GM18508 (cell line): ENCODE results near the gene DAP.

Experiments used
- ATAC-seq: cut with Tn5 transposase; IDR thresholded peaks from one replicate; pipeline ENCODE4 v1.9.1; 2021; ENCODE audit warnings: moderate number of reproducible peaks; ENCODE audit not compliant: insufficient read depth, unreplicated experiment

DAP gene

DNA sequence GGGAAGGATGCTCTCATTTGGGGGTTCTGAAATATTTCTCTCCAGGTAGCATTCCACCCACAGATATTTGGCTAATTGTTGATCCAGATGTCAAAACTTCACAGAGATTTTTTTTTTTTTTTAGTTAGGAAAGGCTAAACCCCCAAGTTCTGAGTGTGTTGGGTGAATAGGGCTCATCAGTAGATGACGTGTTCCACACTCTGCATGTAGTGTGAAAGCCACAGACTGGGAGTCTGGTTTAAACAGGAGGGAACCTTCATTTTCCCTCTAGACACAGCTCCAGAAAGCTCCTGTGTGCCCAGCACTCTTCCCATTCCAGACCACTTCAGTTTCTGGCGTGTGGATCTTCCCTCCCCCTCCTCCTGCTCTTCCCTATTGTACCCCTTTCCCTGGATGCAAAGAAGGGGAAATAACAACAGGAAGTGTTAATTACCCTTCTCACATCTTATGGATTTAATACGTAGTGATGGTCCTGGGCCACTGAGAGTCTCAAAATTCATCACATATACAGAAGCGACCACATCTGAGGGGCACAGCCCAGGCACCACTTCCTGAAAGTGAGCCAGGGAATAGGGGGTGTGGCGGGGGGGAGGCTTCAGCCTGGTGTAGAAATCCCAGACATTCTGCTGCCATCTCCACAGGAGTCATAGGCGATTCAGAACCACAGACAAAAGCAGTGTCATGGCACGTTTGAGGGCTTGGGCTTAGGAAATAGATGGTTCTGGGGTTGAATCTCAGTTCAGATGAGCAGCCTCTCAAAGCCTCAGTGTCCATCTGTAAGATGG is 65.1 kb downstream of the DAP start:
- no peak for ATAC-seq

DNA sequence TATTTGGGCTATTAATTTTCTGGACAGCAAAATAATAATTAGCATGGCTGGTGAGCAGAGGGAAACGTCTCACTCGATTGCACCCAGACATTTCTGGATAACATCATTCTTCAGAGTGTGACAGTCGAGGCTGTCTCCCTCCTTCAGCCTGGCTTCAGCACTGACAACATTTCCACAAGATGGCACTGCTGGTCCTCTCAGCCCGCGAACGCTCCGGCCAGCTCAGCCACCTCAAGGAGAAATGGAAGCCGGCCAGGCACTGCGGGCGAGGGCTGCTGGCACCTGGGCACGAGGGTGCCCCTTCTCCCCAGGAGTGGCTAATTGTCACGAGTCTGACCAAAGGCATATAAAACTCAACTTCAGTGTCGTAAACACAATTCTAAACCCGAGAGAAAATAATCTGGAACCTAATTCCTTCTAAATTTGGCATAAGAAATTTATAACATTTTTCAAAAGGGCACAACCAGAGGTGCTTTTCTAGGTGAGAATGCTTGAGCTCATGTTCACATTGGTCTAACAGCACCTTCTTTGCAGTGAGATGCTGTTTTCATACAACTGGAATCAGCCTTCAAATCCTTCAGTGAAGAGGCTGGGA is 65.9 kb downstream of the DAP start:
- ATAC-seq = no peak

DNA sequence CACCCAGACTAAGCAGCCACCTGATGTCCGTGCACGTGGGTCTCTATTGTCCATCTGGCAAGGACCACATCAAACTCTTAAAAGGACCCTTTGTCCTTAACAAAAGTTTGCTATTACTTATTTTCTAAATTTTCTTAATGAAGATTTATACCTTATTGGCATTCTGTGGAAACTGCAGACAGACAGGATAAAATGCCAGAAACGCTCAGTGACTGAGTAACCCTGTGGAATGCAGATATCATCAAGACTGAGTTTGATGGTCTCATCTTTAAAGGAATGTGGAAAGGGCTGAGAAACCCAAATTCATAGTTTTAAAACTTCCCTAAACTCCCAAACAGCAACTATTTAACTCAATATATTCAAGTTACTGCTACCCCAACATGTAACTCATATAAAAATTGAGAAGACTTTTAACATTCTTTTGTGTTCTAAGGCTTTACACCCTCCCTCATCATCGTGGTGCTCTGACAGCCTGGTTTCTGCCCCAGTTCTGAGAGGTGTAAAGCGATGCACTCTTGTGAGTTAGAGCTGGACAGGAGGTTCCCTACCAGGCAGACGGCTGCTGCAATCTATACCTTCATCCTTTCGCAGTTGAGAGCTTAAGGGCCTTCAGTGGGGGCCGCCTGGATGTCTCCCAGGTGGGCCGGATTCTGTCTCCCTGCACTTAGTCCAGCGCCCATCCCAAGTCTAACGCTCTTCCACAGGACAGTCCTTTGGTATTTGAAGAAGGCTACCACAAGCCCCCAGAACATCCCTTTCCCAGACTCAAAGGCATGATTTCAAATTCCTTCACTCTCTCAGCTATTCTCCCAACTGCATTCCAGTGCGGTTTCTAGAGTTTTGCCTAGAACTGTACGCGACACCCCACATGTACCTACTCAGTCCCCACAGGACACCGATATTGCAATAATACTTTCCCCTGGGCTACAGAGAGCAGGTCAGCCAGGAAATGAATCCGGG is 68.9 kb downstream of the DAP start:
- no peak for ATAC-seq

DNA sequence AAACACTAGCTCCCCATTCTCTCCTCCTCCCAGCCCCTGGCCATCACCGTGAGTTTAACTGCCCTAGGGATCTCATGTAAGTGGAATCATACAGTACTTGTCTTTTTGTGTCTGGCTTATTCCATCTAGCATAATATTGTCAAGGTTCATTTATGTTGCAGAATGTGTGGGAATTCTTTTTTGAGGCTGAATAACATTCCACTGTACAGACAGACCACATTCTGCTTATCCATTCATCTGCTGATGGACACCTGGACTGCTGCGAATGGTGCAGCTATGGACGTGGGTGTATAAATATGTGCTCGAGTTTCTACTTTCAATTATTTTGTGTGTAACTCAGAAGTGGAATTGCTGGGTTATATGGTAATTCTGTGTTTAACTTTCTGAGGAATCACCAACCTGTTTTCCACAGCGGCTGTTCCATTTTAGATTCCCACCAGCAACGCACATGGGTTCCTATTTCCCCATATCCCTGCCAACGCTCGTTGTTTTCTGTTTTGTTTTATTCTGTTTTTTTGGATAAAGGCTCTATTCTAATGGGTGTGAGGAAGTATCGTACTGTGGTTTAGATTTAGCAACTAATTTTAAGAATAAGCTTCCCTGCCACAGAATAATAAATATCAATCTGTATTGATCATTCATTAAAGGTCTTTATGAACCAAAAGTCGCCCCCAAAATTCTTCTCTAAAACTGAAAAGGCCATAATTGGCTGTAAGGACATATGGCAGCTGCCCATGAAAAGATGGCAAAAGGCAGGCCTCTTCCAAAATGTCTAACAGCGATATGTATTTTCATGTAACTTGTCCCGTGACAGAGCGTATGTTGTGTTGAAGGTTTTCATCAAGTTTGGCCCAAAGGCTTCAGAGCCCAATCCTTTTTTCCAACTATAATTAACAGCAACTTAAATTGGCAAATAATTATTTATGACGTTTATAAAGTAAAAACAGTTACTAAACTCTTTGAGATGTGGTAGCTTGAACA is 70.3 kb downstream of the DAP start:
- ATAC-seq = no peak

DNA sequence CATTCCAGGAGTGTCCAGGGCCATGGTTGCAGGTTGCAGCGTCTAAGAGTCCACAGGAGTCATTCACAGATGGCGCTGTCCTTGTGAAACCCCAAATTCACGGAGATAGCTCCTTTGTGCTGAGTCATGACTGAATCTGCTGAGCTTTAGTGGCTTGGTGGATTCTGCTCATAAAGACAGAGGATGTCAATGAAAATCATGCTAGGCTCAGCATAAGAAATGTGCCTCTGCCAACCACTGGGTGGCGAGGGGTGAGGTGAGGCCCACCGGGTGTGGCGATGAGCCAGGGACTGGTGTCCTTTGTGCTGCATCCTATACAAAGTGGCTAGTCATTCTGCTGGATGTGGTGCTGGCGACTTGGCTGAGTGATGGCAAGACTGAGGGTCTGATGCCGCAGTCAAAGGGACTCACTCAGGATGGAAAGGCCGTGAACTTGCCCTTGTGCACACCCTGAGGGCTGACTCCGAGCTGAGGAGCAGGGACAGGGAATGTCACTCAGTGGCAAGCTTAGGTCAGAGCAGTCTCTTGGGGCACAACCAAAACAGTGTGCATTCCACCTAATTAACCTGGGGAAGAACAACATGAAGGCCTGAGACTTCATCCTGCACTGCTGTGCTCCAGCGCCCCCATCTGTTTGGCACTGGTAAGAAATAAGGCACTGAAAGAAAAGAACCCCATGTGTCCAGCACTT is 71.5 kb downstream of the DAP start:
- no peak for ATAC-seq

DNA sequence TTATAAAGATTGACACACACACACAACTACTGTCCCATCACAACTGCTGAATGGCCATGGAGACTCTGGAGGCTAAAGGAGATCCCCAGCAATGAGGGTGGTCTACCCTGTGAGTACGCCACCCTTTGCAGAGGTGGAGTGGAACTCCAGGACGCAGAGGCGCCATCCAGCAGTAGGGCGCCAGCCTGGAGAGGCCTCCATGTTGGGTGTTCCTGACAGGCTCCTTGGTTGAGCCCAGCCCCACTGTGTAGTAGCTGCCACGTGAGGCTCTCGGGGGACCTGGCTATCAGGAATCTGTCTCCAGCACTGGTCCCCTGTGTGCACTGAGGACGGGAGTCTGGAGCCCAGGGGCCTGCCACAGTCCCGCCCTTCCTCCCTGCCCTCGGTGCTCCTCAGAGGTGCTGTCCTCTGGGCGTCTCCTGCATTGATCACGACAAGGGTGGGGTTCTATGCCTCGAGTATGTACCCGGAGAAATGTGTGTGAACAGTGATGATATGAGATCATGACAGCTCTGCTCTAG is 72.3 kb downstream of the DAP start:
- ATAC-seq = no peak

DNA sequence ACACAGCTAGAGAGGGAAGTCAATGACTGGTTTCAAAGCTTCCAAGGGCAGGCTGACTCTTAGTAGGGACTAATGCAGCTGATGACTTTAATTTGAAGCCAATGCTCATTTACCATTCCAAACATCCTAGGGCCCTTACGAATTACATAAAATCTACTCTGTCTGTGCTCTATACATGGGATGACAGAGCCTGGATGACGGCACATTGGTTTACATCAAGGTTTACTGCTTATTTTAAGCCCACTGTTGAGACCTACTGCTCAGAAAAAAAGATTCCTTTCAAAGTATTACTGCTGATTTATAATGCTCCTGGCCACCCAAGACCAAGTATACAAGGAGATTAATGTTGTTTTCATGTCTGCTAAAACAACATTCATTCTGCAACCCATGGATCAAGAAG is 74.1 kb downstream of the DAP start:
- ATAC-seq = no peak

DNA sequence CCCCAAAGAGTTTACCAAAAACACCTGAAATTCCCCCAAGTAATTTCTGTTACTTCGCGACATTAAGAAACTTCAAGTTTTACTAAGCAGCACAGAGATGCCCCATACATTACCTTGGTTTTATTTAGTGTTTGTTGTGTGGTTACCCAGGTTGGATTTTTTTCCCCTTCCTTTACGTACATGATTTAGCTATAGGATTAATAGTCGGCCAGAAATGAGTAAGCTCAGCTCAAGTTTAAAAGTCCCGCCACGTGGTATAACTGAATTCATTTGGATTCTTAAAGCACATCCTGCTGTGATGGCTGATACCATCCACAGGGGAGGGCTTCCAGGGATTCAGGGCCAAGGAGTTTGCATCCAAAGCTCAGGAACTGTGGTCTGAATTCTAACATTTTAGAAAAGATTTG is 75.9 kb downstream of the DAP start:
- peak; percentile 82 for ATAC-seq

DNA sequence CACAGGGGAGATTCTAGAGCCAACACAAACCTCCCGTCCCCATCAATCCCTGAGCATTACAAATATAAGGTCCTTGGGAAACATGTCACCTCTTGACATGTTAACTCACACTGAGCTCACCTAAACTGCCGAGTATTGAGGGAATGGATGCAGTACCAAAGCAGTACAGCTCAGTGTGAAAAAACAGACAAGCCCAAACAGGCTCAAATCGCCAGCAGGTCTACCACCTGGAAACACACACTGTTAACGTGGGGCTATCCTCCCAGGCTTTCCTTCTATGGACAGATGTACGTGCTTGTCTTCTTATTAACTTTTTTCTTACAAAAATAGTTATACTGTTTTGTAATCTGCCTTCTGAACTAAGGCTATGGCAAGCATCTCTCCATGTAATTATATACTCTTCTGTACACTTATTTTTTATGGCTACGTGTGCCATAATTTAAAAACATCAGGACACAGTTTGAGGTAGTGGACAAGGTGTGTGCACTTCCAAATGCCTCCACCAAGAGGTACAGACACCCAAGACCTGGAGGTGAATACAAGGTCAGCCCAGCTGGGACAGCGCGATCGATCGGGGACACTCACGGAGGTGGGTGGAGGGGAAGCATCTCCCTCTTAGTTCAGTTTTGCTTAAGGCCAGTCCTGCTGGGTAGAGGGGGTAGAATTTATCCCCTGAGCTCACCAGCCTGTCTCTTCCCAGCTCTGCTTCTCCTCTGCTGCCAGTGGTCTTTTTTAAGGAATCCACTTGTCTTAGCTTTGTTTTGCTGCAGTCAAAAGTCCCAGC is 76.5 kb downstream of the DAP start:
- peak; percentile 49 for ATAC-seq

DNA sequence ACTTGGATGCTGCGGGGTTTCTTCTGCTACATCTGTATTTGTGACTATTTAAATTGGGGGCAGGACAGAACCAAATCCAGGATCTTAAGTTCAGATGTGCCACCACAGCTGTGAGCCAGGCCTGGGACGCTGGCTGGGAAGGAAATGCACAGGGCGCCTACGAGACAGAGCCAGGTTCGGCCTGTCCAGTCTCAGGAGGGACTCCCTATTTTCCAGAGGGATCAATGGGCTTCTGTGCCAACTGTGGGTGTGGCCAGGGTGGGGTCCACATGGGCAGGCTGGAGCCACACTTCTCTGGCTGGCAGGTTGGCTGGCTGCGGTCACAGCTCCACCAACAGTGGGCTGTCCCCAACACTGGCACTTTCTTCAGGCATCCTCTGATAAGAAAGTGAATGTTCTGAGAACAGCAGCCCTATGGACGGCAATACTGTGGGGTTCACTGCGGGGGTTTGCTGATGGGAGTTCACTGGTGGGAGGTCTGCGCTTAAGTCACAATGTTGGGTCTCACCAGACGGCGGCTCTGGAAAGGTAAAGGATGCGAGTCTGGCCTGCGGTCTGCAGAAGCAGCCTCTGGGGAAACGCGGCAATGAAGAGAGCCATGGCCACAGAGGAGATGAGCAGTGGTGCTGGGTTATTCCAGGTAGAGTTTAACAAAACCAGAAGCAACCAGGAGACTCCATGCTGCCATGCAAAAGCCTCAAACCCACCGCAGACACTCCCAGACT is 78.1 kb downstream of the DAP start:
- ATAC-seq = no peak

DNA sequence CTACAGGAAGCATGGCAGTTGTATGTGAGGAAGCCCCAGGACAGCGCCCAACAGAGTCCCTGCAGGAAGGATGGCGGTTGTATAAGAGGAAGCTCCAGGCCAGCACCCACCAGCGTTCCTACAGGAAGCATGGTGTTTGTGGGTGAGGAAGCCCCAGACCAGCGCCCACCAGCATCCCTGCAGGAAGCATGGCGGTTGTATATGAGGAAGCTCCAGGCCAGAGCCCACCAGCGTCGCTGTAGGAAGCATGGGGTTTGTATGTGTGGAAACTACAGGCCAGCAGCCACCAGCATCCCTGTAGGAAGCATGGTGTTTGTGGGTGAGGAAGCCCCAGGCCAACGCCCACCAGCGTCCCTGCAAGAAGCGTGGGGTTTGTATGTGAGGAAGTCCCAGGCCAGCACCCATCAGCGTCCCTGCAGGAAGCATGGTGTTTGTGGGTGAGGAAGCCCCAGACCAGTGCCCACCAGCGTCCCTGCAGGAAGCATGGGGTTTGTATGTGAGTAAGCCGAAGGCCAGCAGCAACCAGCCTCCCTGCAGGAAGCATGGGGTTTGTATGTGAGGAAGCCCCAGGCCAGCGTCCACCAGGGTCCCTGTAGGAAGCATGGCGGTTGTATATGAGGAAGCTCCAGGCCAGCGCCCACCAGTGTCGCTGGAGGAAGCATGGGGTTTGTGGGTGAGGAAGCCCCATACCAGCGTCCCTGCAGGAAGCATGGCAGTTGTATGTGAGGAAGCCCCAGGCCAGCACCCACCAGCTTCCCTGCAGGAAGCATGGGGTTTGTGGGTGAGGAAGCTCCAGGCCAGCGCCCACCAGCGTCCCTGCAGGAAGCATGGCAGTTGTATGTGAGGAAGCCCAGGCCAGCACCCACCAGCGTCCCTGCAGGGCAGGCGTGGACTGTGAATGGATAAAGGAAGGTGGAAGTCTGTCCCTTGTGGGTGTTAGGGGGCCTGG is 79.0 kb downstream of the DAP start:
- no peak for ATAC-seq

DNA sequence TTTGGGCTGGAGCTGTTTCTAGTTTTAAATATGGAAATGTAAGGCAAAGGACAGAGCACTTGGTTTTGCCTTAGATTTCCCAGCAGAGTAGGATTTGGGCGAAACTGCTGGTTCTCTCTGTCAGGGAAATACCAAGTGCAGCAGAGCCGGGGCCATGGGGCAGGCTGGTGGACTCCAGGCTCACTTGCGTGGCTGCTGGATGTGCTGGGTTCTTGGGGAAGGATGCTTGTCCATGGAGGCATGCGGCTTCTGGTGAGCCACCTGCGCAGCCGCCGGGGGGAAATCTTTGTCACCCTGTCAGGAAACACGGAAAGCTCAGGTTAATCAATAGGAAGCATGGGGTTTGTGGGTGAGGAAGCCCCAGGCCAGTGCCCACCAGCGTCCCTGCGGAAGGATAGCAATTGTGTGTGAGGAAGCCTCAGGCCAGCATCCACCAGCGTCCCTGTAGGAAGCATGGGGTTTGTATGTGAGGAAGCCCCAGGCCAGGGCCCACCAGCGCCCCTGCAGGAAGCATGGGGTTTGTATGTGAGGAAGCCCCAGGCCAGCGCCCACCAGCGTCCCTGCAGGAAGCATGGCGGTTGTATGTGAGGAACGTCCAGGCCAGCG is 80.1 kb downstream of the DAP start:
- ATAC-seq = no peak

DNA sequence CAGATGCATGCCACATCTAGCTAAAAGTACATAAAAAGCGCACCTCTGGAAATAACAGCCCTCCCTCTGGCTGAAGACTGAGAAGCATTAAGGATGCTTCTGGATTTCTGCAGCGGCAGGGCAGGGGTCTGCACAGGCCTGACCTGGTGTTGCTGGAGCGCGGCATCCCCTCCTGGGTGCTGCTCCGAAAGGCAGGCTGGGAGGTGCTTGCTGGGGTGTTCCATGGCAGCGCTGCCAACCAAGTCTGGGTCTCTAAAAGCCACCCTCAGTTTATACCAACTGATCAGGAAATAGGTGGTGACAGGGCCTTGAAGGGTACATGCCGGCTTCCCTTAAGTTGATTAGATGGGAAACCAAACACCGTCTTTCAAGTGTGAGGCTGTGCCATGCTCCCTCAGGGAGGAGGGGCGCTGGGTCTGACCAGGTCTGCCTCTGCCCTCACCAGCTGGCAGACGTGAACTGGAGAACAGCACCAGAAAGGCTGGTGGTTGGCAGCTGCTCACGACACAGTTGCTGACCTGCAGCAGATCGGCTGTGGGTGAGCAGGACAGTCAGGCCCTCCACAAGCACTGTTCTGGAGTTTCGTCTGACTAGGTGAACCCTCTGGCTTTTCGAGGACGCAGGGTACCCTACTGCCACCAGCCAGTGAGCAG is 81.6 kb downstream of the DAP start:
- ATAC-seq = no peak

DNA sequence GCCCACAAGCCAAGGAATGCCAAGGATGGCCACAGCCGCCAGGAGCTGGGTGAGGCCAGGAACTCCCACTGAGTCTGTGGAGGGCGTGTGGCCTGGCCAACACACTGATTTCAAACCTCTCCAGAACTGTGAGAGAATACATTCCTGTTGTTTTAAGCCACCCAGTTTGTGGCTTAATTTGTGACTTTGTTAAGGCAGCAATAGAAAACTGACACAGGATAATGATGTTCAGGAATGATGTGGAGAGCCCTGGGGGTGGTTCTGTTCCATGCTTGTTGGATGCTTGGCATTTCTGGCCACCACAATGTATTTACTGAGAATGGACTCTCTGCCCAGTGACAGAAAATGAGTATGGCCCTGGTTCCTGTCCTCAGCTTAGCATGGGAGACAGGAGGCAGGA is 82.8 kb downstream of the DAP start:
- no peak for ATAC-seq

DNA sequence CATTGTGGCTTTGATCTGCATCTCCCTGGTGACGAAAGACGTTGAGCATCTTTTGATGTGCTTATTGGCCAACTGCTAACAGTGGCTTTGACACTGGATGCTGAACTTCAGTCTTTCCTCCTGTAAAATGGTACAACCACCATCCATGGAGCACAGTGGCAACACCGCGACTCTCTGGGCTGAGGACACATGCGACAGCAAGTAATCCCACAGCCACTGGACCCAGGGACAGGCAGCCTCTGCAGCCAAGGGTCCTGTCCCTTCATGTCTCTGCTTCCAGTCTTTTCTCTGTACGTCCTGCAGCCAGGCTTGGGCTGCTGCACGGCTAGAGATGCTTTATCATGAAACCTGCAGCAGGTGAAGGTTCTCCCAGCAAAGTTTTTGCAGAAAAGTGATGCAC is 83.5 kb downstream of the DAP start:
- ATAC-seq = no peak

DNA sequence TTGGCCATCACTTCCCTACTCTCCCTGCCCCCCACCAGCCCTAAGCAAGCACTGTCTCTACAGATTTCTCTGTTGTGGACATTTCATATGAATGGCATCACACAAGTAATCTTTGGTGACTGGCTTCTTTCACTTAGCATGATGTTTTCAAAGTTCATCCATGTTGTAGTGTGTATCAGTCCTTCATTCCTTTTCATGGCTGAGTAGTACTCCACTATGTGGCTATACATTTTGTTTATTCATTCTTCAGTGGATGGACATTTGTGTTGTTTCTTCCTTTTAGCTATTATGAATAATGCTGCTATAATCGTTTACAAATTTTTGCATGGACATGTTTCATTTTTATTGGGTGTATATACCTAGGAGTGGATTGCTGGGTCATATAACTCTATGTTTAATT is 84.1 kb downstream of the DAP start:
- no peak for ATAC-seq
